Testis (tissue), 2 donors: Measurements from ENCODE around the gene SAPCD2.

Experiments used
- POLR2A ChIP-seq: fragments of 450-650 bp; IDR thresholded peaks from one replicate; pipeline ENCODE4 v1.6.1; 2017; ENCODE audit warnings: antibody characterized with exemption, mild to moderate bottlenecking, moderate library complexity
- TF ChIP-seq, protein P1 (sequence below), 3 experiments: fragments of 450-650 bp in 2 of 3; fragments of 200-600 bp in 1 of 3; sonication (generic) in 1 of 3; IDR thresholded peaks; one replicate each; pipeline ENCODE4 v1.5.1; 2016 to 2019; ENCODE audit warnings: antibody characterized with exemption in 3 of 3, mild to moderate bottlenecking in 2 of 3, moderate library complexity in 1 of 3

DNA sequence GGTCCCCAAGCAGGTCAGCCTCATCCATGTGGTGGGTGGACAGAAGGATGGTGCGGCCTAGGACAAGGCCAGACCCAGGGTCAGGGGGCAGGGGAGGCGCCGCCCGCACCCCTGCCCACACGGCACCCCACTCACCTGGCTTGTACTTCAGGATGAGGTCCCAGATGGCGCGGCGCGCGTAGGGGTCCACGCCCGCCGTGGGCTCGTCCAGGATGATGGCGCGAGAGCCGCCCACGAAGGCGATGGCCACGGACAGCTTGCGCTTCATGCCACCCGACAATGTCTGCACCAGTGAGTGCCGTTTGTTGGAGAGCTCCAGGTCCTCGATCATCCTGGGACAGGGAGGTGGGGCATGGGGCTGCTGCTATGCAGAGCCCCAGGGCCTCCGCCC, 54.8 kb downstream of the SAPCD2 start:
- TF ChIP-seq, protein P1, sequence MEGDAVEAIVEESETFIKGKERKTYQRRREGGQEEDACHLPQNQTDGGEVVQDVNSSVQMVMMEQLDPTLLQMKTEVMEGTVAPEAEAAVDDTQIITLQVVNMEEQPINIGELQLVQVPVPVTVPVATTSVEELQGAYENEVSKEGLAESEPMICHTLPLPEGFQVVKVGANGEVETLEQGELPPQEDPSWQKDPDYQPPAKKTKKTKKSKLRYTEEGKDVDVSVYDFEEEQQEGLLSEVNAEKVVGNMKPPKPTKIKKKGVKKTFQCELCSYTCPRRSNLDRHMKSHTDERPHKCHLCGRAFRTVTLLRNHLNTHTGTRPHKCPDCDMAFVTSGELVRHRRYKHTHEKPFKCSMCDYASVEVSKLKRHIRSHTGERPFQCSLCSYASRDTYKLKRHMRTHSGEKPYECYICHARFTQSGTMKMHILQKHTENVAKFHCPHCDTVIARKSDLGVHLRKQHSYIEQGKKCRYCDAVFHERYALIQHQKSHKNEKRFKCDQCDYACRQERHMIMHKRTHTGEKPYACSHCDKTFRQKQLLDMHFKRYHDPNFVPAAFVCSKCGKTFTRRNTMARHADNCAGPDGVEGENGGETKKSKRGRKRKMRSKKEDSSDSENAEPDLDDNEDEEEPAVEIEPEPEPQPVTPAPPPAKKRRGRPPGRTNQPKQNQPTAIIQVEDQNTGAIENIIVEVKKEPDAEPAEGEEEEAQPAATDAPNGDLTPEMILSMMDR (IDR thresholded peaks at IDR 0.05) = no peak
- no peak for TF ChIP-seq POLR2A
